Gastroesophageal sphincter (tissue), 4 donors: ENCODE results near the gene CD19. TPM values are rescaled to one million over a fixed set of nuclear protein-coding genes. Genes with fewer than 3 reads are reported as not detected.
"Not testable (repeated sequence)": the region's sequence is repeated elsewhere in the genome, so short reads cannot be mapped to it uniquely, and the experiment has no call there.

Experiments
- ATAC-seq: fragments of 150-250 bp; one replicate; pipeline ENCODE4 v1.9.1; 2016; ENCODE audit warnings: mild to moderate bottlenecking, moderate library complexity
- H3K27ac ChIP-seq, 4 donors: fragments of 200-600 bp; sonication (generic) in 3 of 4; 1 replicate in 3 of 4; 2 replicates in 1 of 4; pipeline ENCODE4 v1.5.1; 2016 to 2019
- H3K27me3 ChIP-seq: fragments of 200-600 bp; sonication (generic); one replicate; pipeline ENCODE4 v1.5.1; 2019
- H3K36me3 ChIP-seq, 2 donors: fragments of 200-600 bp; sonication (generic); one replicate each; pipeline ENCODE4 v1.5.1; 2019; ENCODE audit warnings: control low read depth in 1 of 2
- H3K4me1 ChIP-seq, 3 donors: fragments of 200-600 bp; sonication (generic); 1 replicate in 2 of 3; 2 replicates in 1 of 3; pipeline ENCODE4 v1.5.1; 2016 to 2019; ENCODE audit warnings: control low read depth in 2 of 3
- H3K4me3 ChIP-seq, 2 donors: fragments of 200-600 bp; sonication (generic); one replicate each; pipeline ENCODE4 v1.5.1; 2019; ENCODE audit warnings: mild to moderate bottlenecking in 1 of 2, moderate library complexity in 1 of 2
- H3K9me3 ChIP-seq, 3 donors: fragments of 200-600 bp; sonication (generic); one replicate each; pipeline ENCODE4 v1.5.1; 2017 to 2019; ENCODE audit warnings: control low read depth in 2 of 3
- EP300 ChIP-seq: sonication (generic); formaldehyde crosslinking; IDR thresholded peaks from one replicate; pipeline ENCODE4 v1.6.1; 2017; ENCODE audit warnings: antibody characterized with exemption, mild to moderate bottlenecking
- POLR2A ChIP-seq, 2 donors: fragments of 450-650 bp; IDR thresholded peaks; one replicate each; pipeline ENCODE4 v1.6.1; 2017; ENCODE audit warnings: antibody characterized with exemption in 2 of 2, mild to moderate bottlenecking in 2 of 2, moderate library complexity in 1 of 2
- POLR2AphosphoS5 ChIP-seq: sonication (generic); formaldehyde crosslinking; IDR thresholded peaks from one replicate; pipeline ENCODE4 v1.6.1; 2017; ENCODE audit warnings: antibody characterized with exemption
- WGBS, 2 donors: methylation state at CpG; one replicate each; pipeline ENCODE4 v1.1.5; 2018; ENCODE audit warnings: low coverage in 1 of 2; 5-methylcytosine and 5-hydroxymethylcytosine counted together
- total RNA-seq, 4 donors: library from RNA; depleted of rRNA; stranded (reverse); fragments of >200 nt; gene quantifications; one replicate each; pipeline ENCODE4 v1.1.0, GENCODE V29; 2016
- TF ChIP-seq, protein P1 (sequence below), 4 experiments: fragments of 200-600 bp in 2 of 4; fragments of 450-650 bp in 2 of 4; sonication (generic) in 1 of 4; IDR thresholded peaks; one replicate each; pipeline ENCODE4 v1.5.1; 2017 to 2019; ENCODE audit warnings: antibody characterized with exemption in 4 of 4, mild to moderate bottlenecking in 2 of 4, moderate library complexity in 2 of 4

Gene CD19
- total RNA-seq, 4 donors from 2014 or later, result not detected

DNA sequence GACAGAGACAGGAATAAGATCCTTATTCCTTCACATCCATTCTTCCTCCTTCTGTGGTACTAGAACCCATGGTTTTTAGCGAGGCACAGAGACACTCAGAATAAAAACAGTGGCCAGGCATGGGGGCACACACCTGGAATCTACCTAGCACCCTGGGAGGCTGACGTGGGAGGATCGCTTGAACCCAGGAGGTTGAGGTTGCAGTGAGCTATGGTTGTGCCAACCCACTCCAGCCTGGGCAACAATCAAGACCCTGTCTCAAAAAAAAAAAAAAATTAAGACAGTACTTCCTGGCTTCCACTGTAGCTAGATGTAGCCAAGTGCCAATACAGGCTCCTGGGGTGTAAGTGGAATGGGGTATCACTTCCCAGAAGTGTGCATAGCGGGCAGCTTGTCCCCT, 35.4 kb downstream of the CD19 start:
- 86% methylated on average over 1 of the region's 4 CpGs; no CpG with 5 or more reads in 1 of the 2 donors for WGBS, 2 donors

DNA sequence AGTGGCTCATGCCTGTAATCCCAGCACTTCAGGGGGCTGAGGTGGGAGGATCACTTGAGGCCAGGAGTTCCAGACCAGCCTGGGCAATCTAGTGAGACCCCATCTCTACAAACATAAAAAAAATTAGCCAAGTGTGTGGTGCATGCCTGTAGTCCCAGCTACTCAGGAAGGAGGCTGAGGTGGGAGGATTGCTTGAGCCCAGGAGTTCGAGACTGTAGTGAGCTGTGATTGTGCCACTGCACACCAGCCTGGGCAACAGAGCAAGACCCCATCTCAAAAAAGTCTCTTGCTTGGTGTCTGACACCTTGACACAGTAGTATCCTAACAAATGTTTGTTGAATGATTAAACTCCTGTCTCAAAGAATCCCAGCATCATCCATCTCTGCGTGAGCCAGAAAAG, 37.9 kb downstream of the CD19 start:
- 92 to 93% methylated on average over 2 of the region's 2 CpGs for WGBS, 2 donors
- H3K36me3 ChIP-seq, result peaks cover 0 to 13% of the 10 kb centered on the region in 2 donors

More for the DNA sequence above, 35.4 kb downstream of the CD19 start:
- H3K9me3 ChIP-seq, result no peaks in the 10 kb centered on the region
- H3K36me3 ChIP-seq, result peaks cover 0 to 39% of the 10 kb centered on the region in 2 donors
- no peaks in the 10 kb centered on the region for H3K4me1 ChIP-seq
- no peak for TF ChIP-seq EP300
- H3K27ac ChIP-seq, result no peak overlapping the region
- no peak overlapping the region for H3K4me3 ChIP-seq
- ATAC-seq, result no peak
- H3K27me3 ChIP-seq, result no peaks in the 10 kb centered on the region

DNA sequence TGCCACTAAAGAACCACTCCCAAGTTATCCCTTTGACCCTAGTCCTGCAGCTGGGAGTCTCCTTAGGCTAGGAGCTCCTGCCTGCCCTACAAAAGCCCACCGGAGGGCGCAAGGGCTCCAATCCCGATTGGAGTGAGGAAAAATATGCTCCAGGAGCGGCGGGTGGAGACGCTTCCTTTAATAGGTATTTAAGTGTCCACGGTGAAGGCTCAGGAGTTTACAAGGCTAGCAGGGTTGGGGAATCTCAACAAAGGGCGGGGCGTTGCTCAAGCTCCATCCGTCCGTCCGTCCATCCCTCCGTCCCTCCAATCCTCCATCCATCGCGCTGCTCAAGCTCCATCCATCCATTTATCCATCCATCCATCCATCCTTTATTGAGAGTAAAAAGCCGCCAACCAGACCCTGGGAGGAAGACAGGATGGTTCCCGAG, 42.3 kb downstream of the CD19 start:
- peak overlapping the region; percentile 25 to 89 (median 88) for H3K27ac ChIP-seq
- H3K4me3 ChIP-seq, result peak overlapping the region; percentile 68 to 77
- no peaks in the 10 kb centered on the region for H3K9me3 ChIP-seq
- no peaks in the 10 kb centered on the region for H3K27me3 ChIP-seq
- H3K36me3 ChIP-seq, result peaks cover 0 to 26% of the 10 kb centered on the region in 2 donors
- peak; percentile 48 for ATAC-seq
- TF ChIP-seq, protein P1, sequence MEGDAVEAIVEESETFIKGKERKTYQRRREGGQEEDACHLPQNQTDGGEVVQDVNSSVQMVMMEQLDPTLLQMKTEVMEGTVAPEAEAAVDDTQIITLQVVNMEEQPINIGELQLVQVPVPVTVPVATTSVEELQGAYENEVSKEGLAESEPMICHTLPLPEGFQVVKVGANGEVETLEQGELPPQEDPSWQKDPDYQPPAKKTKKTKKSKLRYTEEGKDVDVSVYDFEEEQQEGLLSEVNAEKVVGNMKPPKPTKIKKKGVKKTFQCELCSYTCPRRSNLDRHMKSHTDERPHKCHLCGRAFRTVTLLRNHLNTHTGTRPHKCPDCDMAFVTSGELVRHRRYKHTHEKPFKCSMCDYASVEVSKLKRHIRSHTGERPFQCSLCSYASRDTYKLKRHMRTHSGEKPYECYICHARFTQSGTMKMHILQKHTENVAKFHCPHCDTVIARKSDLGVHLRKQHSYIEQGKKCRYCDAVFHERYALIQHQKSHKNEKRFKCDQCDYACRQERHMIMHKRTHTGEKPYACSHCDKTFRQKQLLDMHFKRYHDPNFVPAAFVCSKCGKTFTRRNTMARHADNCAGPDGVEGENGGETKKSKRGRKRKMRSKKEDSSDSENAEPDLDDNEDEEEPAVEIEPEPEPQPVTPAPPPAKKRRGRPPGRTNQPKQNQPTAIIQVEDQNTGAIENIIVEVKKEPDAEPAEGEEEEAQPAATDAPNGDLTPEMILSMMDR (IDR thresholded peaks at IDR 0.05), result peak in 3 of 4 experiments; percentile 50 to 69 (median 52)
- TF ChIP-seq POLR2AphosphoS5, result no peak
- TF ChIP-seq POLR2A (IDR thresholded peaks at IDR 0.05), result no peak
- no peak for TF ChIP-seq EP300
- peaks cover 0 to 31% (median 18%) of the 10 kb centered on the region in 3 donors for H3K4me1 ChIP-seq
- WGBS, 2 donors, result 1 to 2% methylated on average over 9 to 14 of the region's 17 CpGs

More for the DNA sequence above, 37.9 kb downstream of the CD19 start:
- peaks cover 0 to 10% (median 4%) of the 10 kb centered on the region in 3 donors for H3K4me1 ChIP-seq
- not testable (repeated sequence) for H3K27me3 ChIP-seq, H3K9me3 ChIP-seq, ATAC-seq, H3K27ac ChIP-seq, H3K4me3 ChIP-seq

DNA sequence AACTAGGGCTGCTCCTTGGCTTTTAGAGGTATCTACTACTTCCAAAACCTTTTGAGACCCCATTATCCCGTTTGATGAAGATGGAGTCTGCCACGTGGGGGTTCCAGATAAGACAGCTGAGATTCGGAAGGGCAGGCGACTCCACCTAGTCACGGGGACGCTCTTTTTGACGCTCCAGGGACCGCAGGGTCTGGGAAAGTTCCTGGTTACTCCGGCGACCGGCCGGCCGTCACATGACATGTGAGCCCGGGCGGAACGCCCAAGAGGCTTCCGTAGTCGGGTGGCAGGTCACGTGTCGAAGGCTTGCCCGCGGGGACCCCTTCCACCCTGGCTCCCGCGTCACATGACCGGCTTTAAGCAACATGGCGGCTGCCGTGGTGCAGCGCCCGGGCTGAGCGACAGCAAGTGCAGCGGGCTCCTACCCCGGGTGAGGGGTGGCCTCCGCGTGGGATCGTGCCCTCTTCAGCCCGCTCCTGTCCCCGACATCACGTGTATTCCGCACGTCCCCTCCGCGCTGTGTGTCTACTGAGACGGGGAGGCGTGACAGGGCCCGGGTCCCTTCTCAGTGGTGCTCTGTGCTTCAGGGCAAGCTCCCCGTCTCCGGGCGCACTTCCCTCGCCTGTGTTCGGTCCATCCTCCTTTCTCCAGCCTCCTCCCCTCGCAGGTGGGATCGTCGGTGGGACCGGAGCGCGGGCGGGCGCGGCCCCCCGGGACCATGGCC, 42.8 kb downstream of the CD19 start, which contains the start of gene SPNS1:
TSS of gene SPNS1 (plus strand) at position 342 of the 721 bp plus-strand sequence. CDS start at position 716, 374 bp downstream.
- peak within 1 kb of the TSS; percentile 68 to 77 for H3K4me3 ChIP-seq
- TF ChIP-seq, protein P1 (IDR thresholded peaks at IDR 0.05), result no peak
- TF ChIP-seq POLR2AphosphoS5, result peak; percentile 92
- peak; percentile 54 to 59 for TF ChIP-seq POLR2A (IDR thresholded peaks at IDR 0.05)
- no peak for TF ChIP-seq EP300
- no CpG with 5 or more reads among the region's 60 CpGs for WGBS, 2 donors
- ATAC-seq, result peak; percentile 95
- H3K27me3 ChIP-seq, result no peaks in the 10 kb centered on the region
- peaks cover 0 to 31% (median 18%) of the 10 kb centered on the region in 3 donors for H3K4me1 ChIP-seq
- peaks cover 0 to 32% of the 10 kb centered on the region in 2 donors for H3K36me3 ChIP-seq
- H3K9me3 ChIP-seq, result no peaks in the 10 kb centered on the region
- H3K27ac ChIP-seq, result peak within 1 kb of the TSS; percentile 25 to 89 (median 88)

DNA sequence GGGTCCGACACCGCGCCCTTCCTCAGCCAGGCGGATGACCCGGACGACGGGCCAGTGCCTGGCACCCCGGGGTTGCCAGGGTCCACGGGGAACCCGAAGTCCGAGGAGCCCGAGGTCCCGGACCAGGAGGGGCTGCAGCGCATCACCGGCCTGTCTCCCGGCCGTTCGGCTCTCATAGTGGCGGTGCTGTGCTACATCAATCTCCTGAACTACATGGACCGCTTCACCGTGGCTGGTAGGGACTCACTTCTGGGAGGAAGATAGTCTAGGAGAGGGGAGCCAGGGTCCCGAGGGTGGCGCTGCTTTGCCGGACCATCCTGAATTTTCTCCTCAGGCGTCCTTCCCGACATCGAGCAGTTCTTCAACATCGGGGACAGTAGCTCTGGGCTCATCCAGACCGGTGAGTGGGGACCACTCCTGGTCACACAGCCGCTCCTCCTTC, 43.4 kb downstream of the CD19 start:
- no peaks in the 10 kb centered on the region for H3K9me3 ChIP-seq
- H3K27me3 ChIP-seq, result no peaks in the 10 kb centered on the region
- peak overlapping the region in 3 of 4 donors; percentile 88 to 89 (median 88) for H3K27ac ChIP-seq
- H3K4me1 ChIP-seq, result peaks cover 0 to 31% (median 18%) of the 10 kb centered on the region in 3 donors
- ATAC-seq, result no peak
- TF ChIP-seq POLR2A (IDR thresholded peaks at IDR 0.05), result no peak
- TF ChIP-seq POLR2AphosphoS5, result no peak
- TF ChIP-seq, protein P1 (IDR thresholded peaks at IDR 0.05), result no peak
- TF ChIP-seq EP300, result no peak
- WGBS, 2 donors, result 2% methylated on average over 14 of the region's 30 CpGs; no CpG with 5 or more reads in 1 of the 2 donors
- peaks cover 0 to 38% of the 10 kb centered on the region in 2 donors for H3K36me3 ChIP-seq
- H3K4me3 ChIP-seq, result peak overlapping the region; percentile 68 to 77
